IMR-90 (cell line): ENCODE results near the gene CCDC122. TPM values are rescaled to one million over a fixed set of nuclear protein-coding genes. Genes with fewer than 3 reads are reported as not detected.

ENCODE experiments used
- ATAC-seq: fragments of 200-7000 bp; cut with Tn5 transposase; 2 replicates; pipeline ENCODE4 v1.9.1; 2020; ENCODE audit warnings: low read depth, mild to moderate bottlenecking, moderate library complexity
- BruUV-seq: library from RNA; stranded (reverse); fragments of 400-500 nt; replicated peaks from 2 replicates; lab custom pipeline; 2021; lab: Mats Ljungman, UMichigan
- CTCF ChIA-PET: fragments of 300-600 bp; formaldehyde crosslinking; extraction: SDS; loops from one replicate; lab custom pipeline; 2021; ENCODE audit warnings: antibody characterized with exemption; lab: Yijun Ruan, JAX
- POLR2A ChIA-PET: fragments of 300-600 bp; sonication (Branson Sonifier 250); formaldehyde crosslinking; loops from one replicate; lab custom pipeline; 2022; ENCODE audit warnings: antibody characterized with exemption; ENCODE audit not compliant: unreplicated experiment; lab: Charles Lee
- DNase-seq: peaks from one replicate; pipeline ENCODE4 v3.0.0; 2013
- H2AFZ ChIP-seq: replicated peaks from 2 replicates; pipeline ENCODE3; 2013; ENCODE audit warnings: low read length, mild to moderate bottlenecking; ENCODE audit not compliant: poor library complexity
- H2AK5ac ChIP-seq: 2 replicates; pipeline ENCODE4 v1.6.1; 2013; ENCODE audit warnings: low read depth, low read length, inconsistent platforms
- H2AK9ac ChIP-seq: replicated peaks from 2 replicates; pipeline ENCODE3; 2013; ENCODE audit warnings: mild to moderate bottlenecking, low read depth, low read length, moderate library complexity; ENCODE audit not compliant: poor library complexity
- H2BK120ac ChIP-seq: 2 replicates; pipeline ENCODE4 v1.6.1; 2013; ENCODE audit warnings: low read depth, low read length, inconsistent platforms
- H2BK15ac ChIP-seq: 3 replicates; pipeline ENCODE4 v1.6.1; 2013; ENCODE audit warnings: low read depth, low read length, inconsistent platforms
- H2BK20ac ChIP-seq: 2 replicates; pipeline ENCODE4 v1.6.1; 2013; ENCODE audit warnings: low read depth, mild to moderate bottlenecking, inconsistent platforms, low read length, moderate library complexity
- H2BK5ac ChIP-seq: 2 replicates; pipeline ENCODE4 v1.6.1; 2013; ENCODE audit warnings: mild to moderate bottlenecking, low read depth, low read length, inconsistent platforms; ENCODE audit not compliant: poor library complexity, severe bottlenecking
- H3K14ac ChIP-seq: replicated peaks from 2 replicates; pipeline ENCODE4 v1.6.1; 2013; ENCODE audit warnings: low read depth, low read length, inconsistent platforms
- H3K18ac ChIP-seq: 2 replicates; pipeline ENCODE4 v1.6.1; 2013; ENCODE audit warnings: low read depth, low read length, control low read depth
- H3K23ac ChIP-seq: 2 replicates; pipeline ENCODE4 v1.6.1; 2013; ENCODE audit warnings: low read depth, low read length, inconsistent platforms
- H3K27ac ChIP-seq: 2 replicates; pipeline ENCODE4 v1.5.1; 2013; ENCODE audit warnings: mild to moderate bottlenecking, control low read depth, low read length; ENCODE audit not compliant: insufficient read depth
- H3K27me3 ChIP-seq: 2 replicates; pipeline ENCODE4 v1.6.1; 2013; ENCODE audit warnings: low read length; ENCODE audit not compliant: control insufficient read depth, insufficient read depth
- H3K36me3 ChIP-seq: 2 replicates; pipeline ENCODE4 v1.6.1; 2013; ENCODE audit warnings: low read length, mixed read lengths; ENCODE audit not compliant: control insufficient read depth, insufficient read depth
- H3K4ac ChIP-seq: 2 replicates; pipeline ENCODE4 v1.6.1; 2013; ENCODE audit warnings: low read depth, low read length, inconsistent platforms
- H3K4me1 ChIP-seq: 2 replicates; pipeline ENCODE4 v1.6.1; 2013; ENCODE audit warnings: low read length, mixed read lengths; ENCODE audit not compliant: control insufficient read depth, insufficient read depth
- H3K4me2 ChIP-seq: 2 replicates; pipeline ENCODE4 v1.6.1; 2013; ENCODE audit warnings: low read depth, mild to moderate bottlenecking, control low read depth, low read length, moderate library complexity
- H3K4me3 ChIP-seq: 2 replicates; pipeline ENCODE4 v1.5.1; 2013; ENCODE audit warnings: low read depth, mild to moderate bottlenecking, control low read depth, low read length, moderate library complexity; ENCODE audit not compliant: insufficient read depth
- H3K56ac ChIP-seq: 2 replicates; pipeline ENCODE4 v1.6.1; 2013; ENCODE audit warnings: low read length, inconsistent platforms; ENCODE audit not compliant: insufficient read depth; ENCODE audit errors: extremely low read depth
- H3K79me1 ChIP-seq, 2 experiments: 2 replicates each; pipeline ENCODE4 v1.6.1; 2013; ENCODE audit warnings: low read length in 2 of 2, inconsistent platforms in 1 of 2, low read depth in 1 of 2
- H3K9ac ChIP-seq: 2 replicates; pipeline ENCODE4 v1.6.1; 2013; ENCODE audit warnings: low read depth, low read length, control low read depth
- H3K9me1 ChIP-seq: 2 replicates; pipeline ENCODE4 v1.6.1; 2013; ENCODE audit warnings: low read length, inconsistent platforms; ENCODE audit not compliant: insufficient read depth
- H3K9me3 ChIP-seq: 2 replicates; pipeline ENCODE4 v1.6.1; 2013; ENCODE audit warnings: low read length; ENCODE audit not compliant: control insufficient read depth, insufficient read depth
- H4K20me1 ChIP-seq: 2 replicates; pipeline ENCODE4 v1.6.1; 2013; ENCODE audit warnings: low read length, inconsistent platforms; ENCODE audit not compliant: insufficient read depth
- H4K5ac ChIP-seq: 2 replicates; pipeline ENCODE4 v1.6.1; 2013; ENCODE audit warnings: mild to moderate bottlenecking, low read depth, low read length, control low read depth
- H4K8ac ChIP-seq, 2 experiments: 2 replicates each; pipeline ENCODE4 v1.6.1; 2013; ENCODE audit warnings: low read depth in 2 of 2, low read length in 2 of 2, control low read depth in 1 of 2, inconsistent platforms in 1 of 2
- H4K91ac ChIP-seq: 2 replicates; pipeline ENCODE4 v1.6.1; 2013; ENCODE audit warnings: low read depth, low read length, inconsistent platforms; ENCODE audit not compliant: insufficient read depth
- BHLHE40 ChIP-seq: fragments of 150-350 bp; IDR thresholded peaks from 2 replicates; pipeline ENCODE4 v1.6.1; 2016; ENCODE audit warnings: mild to moderate bottlenecking, low read depth, low read length
- CEBPB ChIP-seq: IDR thresholded peaks from 2 replicates; pipeline ENCODE4 v1.6.1; 2012; ENCODE audit warnings: low read depth, low read length, improper control_type of control experiment
- CHD1 ChIP-seq: IDR thresholded peaks from 2 replicates; pipeline ENCODE4 v1.6.1; 2012; ENCODE audit warnings: low read depth, low read length, improper control_type of control experiment
- CTCF ChIP-seq: conservative IDR thresholded peaks from 2 replicates; pipeline ENCODE4 v1.5.1; 2012; ENCODE audit warnings: mild to moderate bottlenecking, low read depth, low read length, improper control_type of control experiment
- ELK1 ChIP-seq: fragments of 150-350 bp; IDR thresholded peaks from 2 replicates; pipeline ENCODE4 v1.6.1; 2016; ENCODE audit warnings: low read depth, mild to moderate bottlenecking, low read length, moderate library complexity, borderline replicate concordance
- FOS ChIP-seq: fragments of 150-350 bp; IDR thresholded peaks from 2 replicates; pipeline ENCODE4 v1.6.1; 2016; ENCODE audit warnings: low read depth, low read length
- MAFK ChIP-seq: IDR thresholded peaks from 2 replicates; pipeline ENCODE4 v1.6.1; 2012; ENCODE audit warnings: low read depth, low read length, improper control_type of control experiment
- MXI1 ChIP-seq: IDR thresholded peaks from 2 replicates; pipeline ENCODE4 v1.6.1; 2012; ENCODE audit warnings: low read depth, mild to moderate bottlenecking, low read length, moderate library complexity, borderline replicate concordance
- RAD21 ChIP-seq: IDR thresholded peaks from 2 replicates; pipeline ENCODE4 v1.6.1; 2012; ENCODE audit warnings: low read length, improper control_type of control experiment
- RCOR1 ChIP-seq: IDR thresholded peaks from 2 replicates; pipeline ENCODE4 v1.6.1; 2012; ENCODE audit warnings: mild to moderate bottlenecking, low read length, improper control_type of control experiment; ENCODE audit not compliant: insufficient replicate concordance
- SMC3 ChIP-seq: fragments of 150-350 bp; IDR thresholded peaks from 2 replicates; pipeline ENCODE4 v1.6.1; 2016; ENCODE audit warnings: low read depth, mild to moderate bottlenecking, antibody characterized with exemption, low read length, moderate library complexity
- WGBS, 2 experiments: methylation state at CpG; one replicate each; pipeline versions ENCODE4 v1.1.5 to v1.1.7; 2013; ENCODE audit warnings: missing lambda C conversion rate in 2 of 2; ENCODE audit not compliant: insufficient read length in 1 of 2; ENCODE audit errors: extremely low coverage in 2 of 2; 5-methylcytosine and 5-hydroxymethylcytosine counted together
- dilution Hi-C: fragments of 300-500 bp; cut with HindIII; formaldehyde crosslinking; loops from one replicate; pipeline ENCODE4 v1.14.3; 2018; ENCODE audit warnings: low sequenced_read_pairs; ENCODE audit not compliant: unreplicated experiment
- in situ Hi-C: fragments of 300-500 bp; cut with MboI; formaldehyde crosslinking; loops from 3 replicates; pipeline ENCODE4 v1.14.3; 2019; ENCODE audit warnings: low sequenced_read_pairs, inconsistent platforms, mixed read lengths
- intact Hi-C: fragments of 100-400 bp; cut with micrococcal nuclease; formaldehyde crosslinking; loops from 2 replicates; pipeline ENCODE4 v1.10.0; 2022
- polyA plus RNA-seq, 3 experiments: library from polyadenylated mRNA; depleted of rRNA; stranded (reverse); fragments of >200 nt; gene quantifications; 2 replicates each; pipeline ENCODE4 v1.2.3, GENCODE V29; 2012; ENCODE audit warnings: low replicate concordance in 1 of 3
- total RNA-seq: library from RNA; depleted of rRNA; stranded (reverse); fragments of >200 nt; gene quantifications from 2 replicates; pipeline ENCODE4 v1.2.3, GENCODE V29; 2012

CCDC122 gene
- total and polyA plus RNA-seq, 2 of the 4 experiments (the other 2 are of a cell fraction) = 0.70 to 0.72 TPM

GRCh38 chr13:43908156-43909126, 28.9 kb upstream of the CCDC122 start:
- ATAC-seq = peak; percentile 71
- TF ChIP-seq BHLHE40 (peak; percentile 70; the same call in 1 of the 2 replicates), SMC3 (peak; percentile 73), FOS (peak; percentile 47; the same call in 1 of the 2 replicates), RCOR1 (peak; percentile 42), MAFK (peak; percentile 67; the same call in 1 of the 2 replicates), CTCF (peak; percentile 50), CHD1 (no peak), RAD21 (peak; percentile 48), ELK1 (no peak), CEBPB (peak; percentile 73), MXI1 (no peak)
- H3K36me3 ChIP-seq = no peaks in the 10 kb centered on the region
- no peak overlapping the region for H3K23ac ChIP-seq
- no peak overlapping the region for H3K56ac ChIP-seq
- no peaks in the 10 kb centered on the region for H3K9me3 ChIP-seq
- peaks cover 8% of the 10 kb centered on the region; the same call in 1 of the 2 replicates for H3K9me1 ChIP-seq
- ChIA-PET CTCF (interaction anchor here (0.6 to 1.8 kb wide), 15 partner anchors 8 to 1350 kb away, joined by 3 to 11 read pairs (median 4); no protein-coding TSS in a partner anchor), POLR2A (no interaction called here)
- H2AK5ac ChIP-seq = no peak overlapping the region
- no peak overlapping the region for H3K4me3 ChIP-seq
- intact Hi-C loops (loop anchor here (1.0 to 5.0 kb wide), 3 partner anchors 140 to 530 kb away; no protein-coding TSS in a partner anchor), in situ Hi-C loops (loop anchor here (5.0 to 25.0 kb wide), 3 partner anchors 529 to 1404 kb away; partner anchors contain the start of genes GPALPP1 and NUFIP1), dilution Hi-C loops (loop anchor here (25.0 kb wide), 1 partner anchor 554 kb away; no protein-coding TSS in a partner anchor)
- H3K18ac ChIP-seq = no peak overlapping the region
- H4K91ac ChIP-seq = peak overlapping the region; percentile 34; the same call in 1 of the 2 replicates
- peak overlapping the region; percentile 17; the same call in 1 of the 2 replicates for H3K4ac ChIP-seq
- BruUV-seq = no TSS peak
- H2AK9ac ChIP-seq = no peak overlapping the region
- no peaks in the 10 kb centered on the region; the same call in 1 of the 2 replicates for H3K27me3 ChIP-seq
- DNase-seq = peak; percentile 91
- H4K5ac ChIP-seq = no peak overlapping the region
- H4K8ac ChIP-seq = peak overlapping the region in 1 of 2 experiments; percentile 45; a peak in 2 of 4 replicates
- peak overlapping the region; percentile 75; the same call in 1 of the 2 replicates for H3K4me2 ChIP-seq
- H2AFZ ChIP-seq = no peak overlapping the region
- H2BK15ac ChIP-seq = no peak overlapping the region; the same call in 2 of the 3 replicates
- H2BK120ac ChIP-seq = 0 out of 2 replicates have a peak overlapping the region, but pooled peaks have one; percentile 28
- peak overlapping the region; percentile 52 for H2BK5ac ChIP-seq
- no peak overlapping the region for H3K27ac ChIP-seq
- H4K20me1 ChIP-seq = no peaks in the 10 kb centered on the region
- WGBS, 2 experiments = no CpG with 5 or more reads among the region's 2 CpGs
- peak overlapping the region; percentile 17; the same call in 1 of the 2 replicates for H3K14ac ChIP-seq
- H3K79me1 ChIP-seq = no peaks in the 10 kb centered on the region
- H2BK20ac ChIP-seq = peak overlapping the region; percentile 35; the same call in 1 of the 2 replicates
- H3K9ac ChIP-seq = no peak overlapping the region
- H3K4me1 ChIP-seq = peaks cover 3% of the 10 kb centered on the region
